Uterus (tissue), 2 donors: Measurements from ENCODE around the gene MAP3K5.

Source experiments
- CTCF ChIP-seq, 4 experiments: fragments of 200-600 bp in 2 of 4; fragments of 450-650 bp in 2 of 4; sonication (generic) in 2 of 4; IDR thresholded peaks; one replicate each; pipeline ENCODE4 v1.5.1; 2016 to 2019; ENCODE audit warnings: antibody characterized with exemption in 4 of 4, mild to moderate bottlenecking in 2 of 4, moderate library complexity in 1 of 4
- POLR2A ChIP-seq, 2 donors: fragments of 450-650 bp; IDR thresholded peaks; one replicate each; pipeline ENCODE4 v1.6.1; 2016; ENCODE audit warnings: antibody characterized with exemption in 2 of 2, mild to moderate bottlenecking in 1 of 2, moderate library complexity in 1 of 2

- TF ChIP-seq CTCF (IDR thresholded peaks at IDR 0.05) (no peak), POLR2A (IDR thresholded peaks at IDR 0.05) (no peak)
Measured at GRCh38 chr6:136677344-136677743, 114.9 kb downstream of the MAP3K5 start.
